HG03439 (cell line): ENCODE data around the gene CACNA1C.
"Not testable (repeated sequence)": the region's sequence is repeated elsewhere in the genome, so short reads cannot be mapped to it uniquely, and the experiment has no call there.

Experiments
- ATAC-seq: cut with Tn5 transposase; IDR thresholded peaks from one replicate; pipeline ENCODE4 v1.9.1; 2021; ENCODE audit warnings: mild to moderate bottlenecking, moderate library complexity; ENCODE audit not compliant: unreplicated experiment

Gene CACNA1C

DNA sequence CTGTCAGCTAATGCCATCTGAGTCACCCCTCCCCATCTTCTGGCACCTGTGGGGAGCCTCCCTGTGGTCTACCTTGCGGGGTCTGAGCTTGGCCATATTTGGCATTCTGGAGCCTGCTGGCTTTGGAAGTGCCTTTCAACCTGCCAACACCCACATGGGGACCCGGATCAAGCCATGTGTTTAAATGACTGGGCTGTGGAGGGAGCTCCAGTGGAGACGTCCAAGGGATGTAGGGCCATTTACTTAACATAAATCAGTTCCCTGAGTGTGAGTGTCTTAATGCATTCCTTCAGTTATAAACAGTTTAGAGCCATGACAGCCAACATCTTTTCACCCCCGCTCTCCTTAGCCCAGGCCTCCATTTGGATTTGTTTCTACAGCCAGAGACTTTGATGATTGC lies 22.0 kb downstream of the CACNA1C start:
- ATAC-seq = no peak

DNA sequence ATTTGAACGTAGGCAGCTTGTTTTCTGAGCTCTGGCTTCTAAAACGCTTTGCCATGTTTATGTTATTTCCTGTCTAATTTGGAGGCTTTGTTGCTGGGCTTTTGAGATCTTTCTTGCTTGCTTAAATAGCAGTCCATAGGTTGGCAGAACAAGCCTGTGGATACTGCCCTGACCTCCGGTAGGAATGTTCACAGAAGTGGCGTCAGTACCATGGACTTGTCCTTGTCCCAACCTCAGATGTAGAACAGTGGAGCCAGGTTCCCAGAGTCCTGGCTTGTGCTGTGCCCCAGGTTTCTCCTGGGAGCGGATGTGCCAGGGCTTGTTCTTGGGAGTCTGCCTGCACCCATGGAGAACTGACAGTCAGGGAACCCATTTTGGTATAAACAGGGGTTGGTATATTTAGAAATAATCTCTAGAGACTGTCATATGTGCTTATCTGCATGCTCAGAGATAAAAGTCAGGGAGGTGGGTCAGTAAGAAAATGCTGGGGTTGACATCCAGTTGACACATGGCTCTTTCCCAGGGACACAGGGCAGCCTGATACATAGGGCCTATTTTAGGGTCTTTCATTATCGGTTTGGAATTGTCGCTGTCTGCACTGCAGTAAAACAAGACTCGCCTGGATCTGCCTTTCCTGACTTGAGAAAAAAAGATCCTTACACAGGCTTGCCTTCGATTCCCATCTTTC lies 22.9 kb downstream of the CACNA1C start:
- no peak for ATAC-seq

DNA sequence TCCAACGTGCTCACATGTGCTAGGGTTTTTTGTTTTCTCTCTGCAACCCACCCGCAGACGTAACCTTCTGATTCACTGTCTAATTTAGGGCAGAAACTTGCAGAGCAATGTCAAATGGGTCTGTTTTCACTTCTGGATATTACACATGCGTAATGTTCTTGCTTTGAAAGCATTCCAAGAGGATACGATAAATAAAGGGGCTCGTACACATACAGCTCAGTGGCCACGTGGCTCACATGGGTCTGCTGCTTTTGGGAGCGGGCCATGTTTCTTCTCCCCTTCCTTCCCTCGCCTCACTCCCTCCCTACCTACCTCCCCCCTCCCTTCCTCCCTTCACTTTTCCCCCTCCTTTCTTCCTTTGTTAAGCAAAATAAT lies 23.4 kb downstream of the CACNA1C start:
- ATAC-seq = no peak

DNA sequence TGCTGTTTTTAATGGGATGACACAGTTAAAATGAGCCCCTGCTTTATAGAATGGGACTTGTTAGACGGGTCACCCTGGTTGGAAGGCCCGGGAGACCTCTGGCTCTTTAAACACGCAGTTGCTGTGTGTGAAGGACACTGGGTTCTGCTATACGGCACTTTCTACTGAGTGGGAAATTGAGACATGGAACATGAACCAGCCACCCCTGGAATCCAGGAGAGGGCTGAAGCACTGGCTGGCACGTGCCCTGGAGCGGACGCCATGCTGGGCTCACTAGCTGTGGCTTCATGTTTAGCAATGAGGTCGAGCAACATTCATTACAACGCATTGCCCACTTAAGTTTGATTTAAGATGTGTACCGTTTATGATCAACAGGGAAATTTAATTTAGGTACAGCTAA lies 23.9 kb downstream of the CACNA1C start:
- ATAC-seq = no peak

DNA sequence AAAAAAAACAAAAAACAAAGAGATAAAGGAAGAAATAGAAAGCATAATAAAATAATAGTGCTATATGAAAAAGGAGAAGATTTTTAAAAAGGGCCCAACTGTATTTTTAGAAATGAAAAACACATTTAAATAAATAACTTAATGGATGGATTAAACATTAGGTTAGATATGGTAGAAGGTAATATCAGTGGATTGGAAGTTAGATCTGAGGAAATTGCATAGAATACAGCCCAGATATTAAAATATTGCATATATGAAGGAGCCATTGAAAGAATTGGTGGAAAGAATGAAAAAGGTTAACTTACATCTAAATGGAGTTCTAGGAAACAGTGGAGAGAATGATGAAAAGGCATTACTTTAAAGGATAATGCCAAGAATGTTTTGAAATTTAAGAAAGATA lies 27.8 kb downstream of the CACNA1C start:
- ATAC-seq = no peak

DNA sequence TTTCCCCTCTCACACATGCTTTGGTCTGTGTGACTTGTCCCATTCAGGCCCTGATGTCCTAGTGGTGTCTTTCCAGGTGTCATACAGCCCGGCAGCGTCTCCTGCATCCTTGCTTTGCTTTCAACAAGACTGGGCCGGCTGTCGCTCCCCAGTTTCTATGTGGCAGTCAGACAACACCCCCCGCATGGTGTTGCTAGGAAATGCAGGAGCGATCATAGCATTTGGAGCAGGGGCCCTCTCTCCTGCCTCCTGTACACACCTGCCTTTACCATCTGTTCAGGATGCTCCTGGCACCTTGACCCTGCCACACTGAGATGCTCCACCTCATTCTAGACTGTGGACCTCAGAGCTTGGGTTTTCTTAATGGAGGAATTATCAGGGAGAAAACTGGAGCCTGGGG lies 29.5 kb downstream of the CACNA1C start:
- no peak for ATAC-seq

DNA sequence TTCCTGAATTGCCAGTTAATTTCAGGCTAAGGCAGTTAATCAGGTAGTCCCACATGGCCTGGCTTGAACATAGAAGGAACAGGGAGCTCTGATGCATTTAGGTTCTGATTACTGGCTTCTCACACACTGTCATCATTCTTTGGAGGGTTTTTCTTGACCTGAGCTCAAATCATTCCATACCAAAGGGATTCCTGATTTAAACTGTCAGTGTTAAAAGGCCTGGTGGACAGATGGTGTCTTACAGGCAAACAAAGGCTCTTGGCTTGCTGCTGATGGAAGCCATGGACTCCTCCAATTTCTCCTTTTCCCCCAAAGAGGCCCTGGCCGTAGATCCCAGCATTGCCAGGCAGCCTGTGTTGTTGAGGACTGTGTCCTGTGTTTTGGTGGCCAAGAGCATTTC lies 30.2 kb downstream of the CACNA1C start:
- no peak for ATAC-seq

DNA sequence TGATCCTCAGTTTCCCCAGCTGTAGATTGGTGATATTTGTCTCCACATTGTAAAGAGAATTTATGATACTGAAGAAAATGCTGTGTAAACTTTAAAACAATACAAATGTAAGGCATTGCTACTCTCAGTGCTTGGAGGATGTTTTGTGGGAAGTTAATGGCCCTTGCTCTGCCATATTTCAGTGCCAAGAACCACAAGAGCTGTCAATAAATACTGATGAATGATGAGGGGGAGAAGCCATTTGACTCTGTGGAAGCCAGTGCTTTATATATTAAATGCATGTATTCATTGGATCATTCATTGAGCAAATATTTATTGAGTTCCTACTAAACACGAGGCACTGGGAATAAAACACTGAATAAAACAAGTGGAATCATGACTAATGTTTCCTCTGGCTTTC lies 30.8 kb downstream of the CACNA1C start:
- no peak for ATAC-seq

DNA sequence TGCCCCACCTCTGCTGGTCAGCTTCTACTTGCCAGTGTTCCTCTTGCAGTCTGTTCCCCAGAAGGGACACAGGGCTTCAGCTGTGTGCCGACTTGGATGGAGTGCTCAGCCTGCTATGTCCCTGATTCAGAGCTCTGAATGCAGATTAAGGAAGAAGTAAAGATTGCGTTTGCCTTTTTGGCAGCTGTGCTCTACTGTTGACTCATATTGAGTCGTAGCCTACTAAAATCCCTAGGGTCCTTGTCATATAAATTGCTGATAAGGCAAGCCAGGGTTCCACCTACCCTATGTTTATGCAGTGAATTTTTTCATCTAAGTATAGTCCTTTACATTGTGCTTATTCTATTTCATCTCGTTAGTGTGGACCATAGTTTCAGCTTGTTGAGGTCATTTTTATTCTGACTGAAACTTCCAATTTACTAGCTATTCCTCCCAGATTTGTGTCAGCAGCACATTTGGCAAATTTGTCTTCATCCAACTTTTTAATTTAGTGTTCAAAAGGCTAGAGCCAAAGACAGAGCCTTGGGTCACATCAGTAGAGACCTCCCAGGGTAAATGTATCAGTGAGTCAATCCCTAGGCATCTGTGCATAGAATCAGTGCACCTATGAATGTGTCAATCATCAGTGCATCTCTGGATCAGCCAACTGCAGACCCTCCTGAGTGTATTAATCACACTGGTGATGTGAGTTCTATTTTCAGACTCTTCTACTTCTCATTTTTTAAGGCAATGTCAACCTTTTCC lies 31.9 kb downstream of the CACNA1C start:
- ATAC-seq = no peak

DNA sequence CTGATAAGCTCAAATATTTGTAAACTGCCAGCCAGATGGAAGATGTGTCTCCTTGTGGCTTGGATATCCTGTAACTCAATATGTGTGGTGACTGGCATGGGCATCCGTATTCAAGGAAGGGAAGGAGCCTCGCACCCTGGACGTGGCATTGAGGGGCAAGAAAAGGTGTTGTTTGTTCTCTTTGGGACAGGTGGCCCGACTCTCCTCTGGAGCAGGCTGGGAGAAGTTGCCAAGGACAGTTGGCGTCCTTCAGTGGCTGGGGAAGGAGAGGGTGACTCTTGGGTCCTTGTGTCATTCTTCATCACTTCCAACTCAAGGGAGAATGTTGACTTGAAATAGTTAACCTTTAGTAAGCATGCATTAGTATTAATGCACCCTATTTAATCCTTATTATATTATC lies 39.6 kb downstream of the CACNA1C start:
- no peak for ATAC-seq

DNA sequence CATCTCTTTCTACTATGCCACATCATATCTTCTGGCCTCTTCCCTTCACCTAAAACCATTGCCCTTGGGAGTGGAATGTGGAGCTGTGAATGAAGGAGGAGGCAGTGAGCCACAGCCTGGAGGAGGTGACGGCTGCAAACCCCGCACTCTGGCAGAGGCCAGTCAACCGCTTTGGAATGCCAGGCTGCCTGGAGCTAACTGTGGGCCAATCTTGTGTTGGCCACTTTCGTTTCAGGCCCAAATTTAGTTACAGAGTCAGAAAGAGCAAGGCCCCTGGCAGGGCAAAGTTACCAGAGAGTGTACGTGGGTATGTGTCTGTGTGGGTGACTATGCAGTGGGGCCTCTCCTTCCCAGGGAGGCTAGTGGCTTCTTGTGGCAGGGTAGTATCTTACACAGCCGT lies 40.1 kb downstream of the CACNA1C start:
- ATAC-seq = no peak

DNA sequence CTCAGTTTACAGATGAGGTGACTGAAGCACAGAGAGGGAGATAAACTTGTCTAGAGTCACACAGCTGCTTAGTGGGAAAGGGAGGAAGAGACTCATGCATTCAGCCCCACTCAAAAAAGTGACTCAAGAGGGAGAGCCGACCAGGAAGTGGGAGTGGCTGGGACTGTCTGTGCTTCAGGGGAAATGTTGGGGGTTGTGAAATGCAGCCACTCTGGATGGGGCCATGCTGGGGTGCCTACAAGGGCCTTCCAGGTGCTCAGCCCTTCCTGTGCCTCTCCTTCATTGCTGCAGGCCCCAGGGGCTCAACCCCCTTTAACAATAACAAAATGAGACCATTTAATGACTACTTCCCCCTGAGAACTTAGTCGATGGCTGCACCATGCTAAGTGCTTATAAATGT lies 41.8 kb downstream of the CACNA1C start:
- no peak for ATAC-seq

DNA sequence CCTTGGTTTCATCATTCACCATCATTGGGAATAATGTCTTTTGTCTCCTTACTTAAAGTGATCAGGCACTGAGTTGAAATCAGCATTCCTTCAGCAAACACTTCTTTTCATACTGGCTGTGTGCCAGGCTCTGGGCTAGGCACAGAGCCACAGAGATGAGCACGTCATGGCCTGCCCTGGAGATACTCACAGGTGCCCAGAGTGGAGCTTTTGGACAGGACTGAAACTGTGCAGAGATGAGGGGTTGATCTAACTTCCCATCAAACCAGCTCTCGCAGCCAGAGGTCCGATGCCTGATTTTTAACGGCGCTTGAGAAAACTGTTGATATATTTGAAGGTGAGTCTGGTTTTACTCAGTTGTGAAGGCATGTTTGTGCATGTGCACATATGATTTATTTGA lies 43.1 kb downstream of the CACNA1C start:
- ATAC-seq = no peak

DNA sequence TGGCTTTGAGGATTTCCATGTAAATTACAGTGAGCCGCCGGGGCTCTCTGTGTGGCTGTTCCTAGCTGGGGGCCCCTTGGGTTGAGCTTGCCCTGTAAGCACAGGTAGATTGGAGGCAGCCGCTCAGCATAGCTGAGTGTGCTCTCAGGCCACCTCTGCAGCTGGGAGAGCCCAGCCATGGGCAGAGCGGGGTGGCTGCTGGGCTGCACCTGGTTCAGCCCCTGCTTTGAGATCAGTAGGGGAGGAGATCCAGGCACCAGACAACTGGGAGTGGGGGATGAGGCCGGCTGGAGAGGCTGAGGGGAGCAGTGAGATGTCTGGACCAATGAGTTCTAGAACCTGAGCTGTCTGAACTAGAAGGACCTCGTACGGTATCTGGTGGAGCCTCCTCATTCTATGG lies 44.8 kb downstream of the CACNA1C start:
- no peak for ATAC-seq

DNA sequence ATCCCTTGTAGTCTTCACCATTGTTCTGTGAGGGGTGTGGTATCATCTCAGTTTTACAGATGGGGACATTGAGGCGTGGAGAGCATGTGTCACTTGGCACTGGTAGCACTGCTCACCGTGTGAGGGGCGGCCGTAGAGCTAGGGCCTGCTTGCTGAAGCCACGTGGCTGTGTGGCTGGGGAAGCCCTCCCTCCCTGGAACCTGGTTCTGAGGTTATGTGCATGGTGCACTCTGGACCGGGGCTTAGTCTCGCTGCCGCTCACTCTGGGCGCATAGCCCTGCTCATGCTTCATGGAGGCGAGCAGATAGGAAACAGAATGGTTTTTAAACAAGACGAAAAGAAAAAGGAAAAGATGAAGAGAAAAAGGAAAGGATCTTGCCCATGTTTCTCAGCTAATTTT lies 46.1 kb downstream of the CACNA1C start:
- no peak for ATAC-seq

DNA sequence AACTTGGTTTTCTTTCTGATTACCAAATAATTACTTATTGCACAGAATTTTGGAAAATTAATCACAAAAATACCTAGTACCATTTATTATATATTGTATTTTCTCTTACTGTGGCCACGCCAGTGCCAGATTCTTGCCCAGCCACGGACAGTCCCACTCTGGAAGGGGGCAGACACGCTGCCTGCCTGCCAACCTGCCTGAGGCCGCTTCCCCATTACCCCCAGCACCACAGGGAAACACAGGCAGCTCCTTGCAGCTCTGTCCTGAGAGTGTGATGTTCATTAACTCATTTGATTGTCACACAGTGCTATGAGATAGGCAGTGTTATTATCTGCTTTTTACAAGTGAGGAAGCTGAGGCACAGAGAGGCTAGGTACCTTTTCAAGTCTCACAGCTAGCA lies 46.8 kb downstream of the CACNA1C start:
- ATAC-seq = no peak

DNA sequence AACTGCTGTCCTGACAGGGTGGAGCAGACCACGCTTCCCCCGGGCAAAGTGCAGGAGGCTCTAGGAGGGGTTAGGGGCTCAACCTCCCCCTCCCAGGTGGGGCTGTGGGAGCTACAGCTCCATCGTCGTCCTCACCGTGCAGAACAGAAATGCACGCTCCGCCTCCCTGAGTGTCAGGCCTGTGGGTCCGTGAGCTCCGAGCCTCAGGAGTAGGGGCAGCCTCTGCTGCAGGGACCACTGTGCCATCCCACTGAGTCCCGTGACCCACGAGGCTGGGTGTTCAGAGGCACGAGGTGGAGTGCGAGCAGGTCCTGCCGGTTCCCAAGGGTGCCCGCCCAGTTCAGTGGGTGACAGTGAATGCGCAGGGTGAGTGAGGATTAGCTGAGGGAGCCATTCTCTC lies 48.6 kb downstream of the CACNA1C start:
- no peak for ATAC-seq

DNA sequence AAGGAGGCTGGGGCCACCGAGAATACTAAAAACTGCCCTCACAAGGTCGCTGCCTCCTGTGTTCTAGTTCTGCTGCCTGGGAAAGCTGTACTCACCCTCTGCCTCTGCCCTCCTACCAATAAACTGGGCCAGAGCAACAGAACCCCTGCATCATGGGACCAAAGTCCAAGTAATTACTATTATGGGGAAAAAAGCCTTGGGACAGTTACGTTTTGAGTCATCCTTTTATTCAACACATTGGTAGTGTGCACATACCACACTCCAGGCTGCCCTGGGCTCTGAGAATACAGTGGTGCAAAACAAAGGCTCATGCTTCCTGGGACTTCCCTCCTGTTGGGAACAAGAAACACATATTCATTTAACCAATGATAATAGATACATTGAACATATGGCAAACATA lies 49.0 kb downstream of the CACNA1C start:
- no peak for ATAC-seq

DNA sequence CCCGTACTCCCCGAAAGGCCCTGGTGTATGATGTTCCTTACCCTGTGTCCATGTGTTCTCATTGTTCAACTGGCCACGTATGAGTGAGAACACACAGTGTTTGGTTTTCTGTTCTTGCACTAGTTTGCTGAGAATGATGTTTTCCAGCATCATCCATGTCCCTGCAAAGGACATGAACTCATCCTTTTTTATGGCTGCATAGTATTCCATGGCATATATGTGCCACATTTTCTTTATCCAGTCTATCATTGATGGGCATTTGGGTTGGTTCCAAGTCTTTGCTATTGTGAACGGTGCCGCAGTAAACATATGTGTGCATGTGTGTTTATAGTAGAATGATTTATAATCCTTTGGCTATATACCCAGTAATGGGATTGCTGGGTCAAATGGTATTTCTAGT lies 49.9 kb downstream of the CACNA1C start:
- ATAC-seq = not testable (repeated sequence)

DNA sequence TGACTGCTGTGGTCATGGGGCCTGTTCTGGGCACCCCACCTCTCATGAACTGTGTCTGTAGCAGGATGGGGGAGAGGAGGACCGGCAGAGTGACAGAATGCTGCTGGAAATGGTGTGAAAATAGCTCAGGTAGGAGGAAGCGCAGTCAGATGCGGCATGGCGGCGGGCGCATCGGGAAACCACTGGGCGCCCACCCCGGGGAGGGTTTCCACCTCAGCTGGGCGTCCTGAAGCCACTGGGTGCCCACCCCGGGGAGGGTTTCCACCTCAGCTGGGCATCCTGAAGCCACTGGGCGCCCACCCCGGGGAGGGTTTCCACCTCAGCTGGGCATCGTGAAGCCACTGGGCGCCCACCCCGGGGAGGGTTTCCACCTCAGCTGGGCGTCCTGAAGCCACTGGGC lies 52.6 kb downstream of the CACNA1C start:
- not testable (repeated sequence) for ATAC-seq

DNA sequence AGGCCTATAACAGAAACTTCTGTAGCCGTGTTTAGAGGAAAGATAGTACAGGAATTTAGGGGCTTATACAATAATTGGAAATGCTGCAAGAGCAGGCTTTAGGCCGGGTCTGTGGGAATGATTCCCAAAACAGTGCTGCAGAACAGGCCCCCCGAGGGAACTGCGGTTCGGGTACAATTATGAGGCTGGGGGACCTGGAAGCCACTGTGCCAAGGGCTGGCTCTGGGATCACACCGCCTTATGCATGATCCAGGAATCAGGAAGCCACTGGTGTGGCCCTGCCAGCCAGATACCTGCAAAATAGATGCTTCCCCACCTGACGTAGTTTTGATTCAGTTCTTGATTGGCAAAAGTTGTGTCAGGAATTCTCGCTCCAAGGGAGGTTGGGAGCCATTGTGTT lies 55.4 kb downstream of the CACNA1C start:
- ATAC-seq = no peak

DNA sequence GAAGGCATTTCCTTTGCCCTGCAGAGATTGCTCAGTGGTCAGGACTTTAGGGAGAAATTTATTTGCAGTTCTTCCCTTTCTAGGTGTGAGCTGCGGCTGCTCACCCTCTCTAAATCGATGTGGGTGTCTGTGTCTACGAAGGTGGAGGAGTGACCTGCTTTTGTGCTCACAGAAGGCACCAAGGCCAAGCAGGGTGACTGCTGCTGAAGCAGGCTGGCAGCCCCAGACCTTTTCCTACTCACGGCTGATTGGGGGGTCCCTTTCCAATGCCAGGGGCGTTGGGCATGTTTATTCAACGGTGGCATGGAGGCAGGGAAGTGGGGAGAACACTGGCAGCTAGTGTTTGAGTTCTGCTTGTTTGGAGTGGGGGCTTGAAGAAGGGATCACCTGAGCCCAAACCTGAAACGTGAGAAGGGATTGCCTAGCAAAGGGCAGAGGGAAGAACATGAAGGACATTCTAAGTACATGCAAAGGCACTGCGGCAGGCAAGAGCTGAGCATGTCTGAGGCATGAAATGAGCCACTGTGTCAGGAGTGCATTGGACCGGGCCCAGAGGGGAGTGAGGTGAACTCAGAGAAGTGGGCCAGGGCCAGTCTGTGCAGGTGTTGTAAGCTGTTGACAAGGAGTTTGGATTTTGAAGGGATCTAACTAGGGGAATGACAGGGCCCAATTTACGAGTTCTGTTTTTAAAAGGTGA lies 56.3 kb downstream of the CACNA1C start:
- no peak for ATAC-seq
